HG02588 (cell line): ENCODE data around the gene SLC1A4.
A peak's percentile ranks its signal among the peaks of the same experiment; 100 is the strongest.

Experiments used
- ATAC-seq: cut with Tn5 transposase; IDR thresholded peaks from one replicate; pipeline ENCODE4 v1.9.1; 2021; ENCODE audit warnings: mild to moderate bottlenecking, moderate library complexity; ENCODE audit not compliant: unreplicated experiment

The SLC1A4 gene

GRCh38 chr2:65070856-65071255 lies 81.7 kb downstream of the SLC1A4 start:
- no peak for ATAC-seq

GRCh38 chr2:65071499-65072180 lies 82.4 kb downstream of the SLC1A4 start:
- no peak for ATAC-seq

- ATAC-seq: peak; percentile 51
Observed at GRCh38 chr2:65072181-65072970, 83.2 kb downstream of the SLC1A4 start.
